ENCODE results near the gene POU1F1. TPM values are rescaled to one million over a fixed set of nuclear protein-coding genes. Genes with fewer than 3 reads are reported as not detected.
A peak's percentile ranks its signal among the peaks of the same experiment; 100 is the strongest.

Gene POU1F1
- total and polyA plus RNA-seq, 2 of the 8 experiments (the other 6 are each of a cell fraction or from before 2014, with no cell fraction given): not detected

- Histone ChIP-seq H3K4me3 (ENCODE audit: extremely low read depth in 1 of 4, insufficient read depth in 2 of 4, low read depth in 3 of 4, low read length in 4 of 4) (no peak overlapping the region), H3K79me2 (ENCODE audit: control insufficient read depth in 1 of 2, insufficient read depth in 2 of 2, low read length in 2 of 2) (no peaks in the 10 kb centered on the region), H4K5ac (ENCODE audit: insufficient read length, low read depth, low read length) (no peak overlapping the region), H3K23ac (ENCODE audit: insufficient read length) (no peak overlapping the region), H2BK15ac (ENCODE audit: low read length) (no peak overlapping the region), H3K4me1 (replicated peaks in 1 of 4; ENCODE audit: control insufficient read depth in 3 of 4, insufficient read depth in 4 of 4, low read length in 3 of 4) (no peaks in the 10 kb centered on the region), H3K23me2 (ENCODE audit: low read depth, low read length) (no peaks in the 10 kb centered on the region), H3K18ac (ENCODE audit: extremely low read depth, low read length) (no peak overlapping the region), H3K4me2 (ENCODE audit: insufficient read depth in 1 of 2, low read depth in 2 of 2, low read length in 2 of 2) (no peak overlapping the region), H2AFZ (ENCODE audit: low read length) (0 out of 2 replicates have a peak overlapping the region, but pooled peaks have one; percentile 55), H2BK120ac (replicated peaks; ENCODE audit: low read depth, low read length) (no peak overlapping the region), H3K9ac (replicated peaks in 1 of 4; ENCODE audit: extremely low read depth in 1 of 4, low read depth in 3 of 4, low read length in 3 of 4) (no peak overlapping the region), H3K27ac (ENCODE audit: low read depth, low read length) (no peak overlapping the region), H4K20me1 (replicated peaks in 1 of 2; ENCODE audit: control insufficient read depth in 1 of 2, insufficient read depth in 2 of 2, low read length in 2 of 2) (no peaks in the 10 kb centered on the region), H3K9me3 (ENCODE audit: insufficient read depth in 2 of 2, low read depth in 1 of 2, low read length in 1 of 2) (no peaks in the 10 kb centered on the region), H2BK12ac (ENCODE audit: low read depth, low read length) (no peak overlapping the region), H3K14ac (ENCODE audit: insufficient read length) (no peak overlapping the region), H4K8ac (ENCODE audit: extremely low read depth, insufficient read depth, low read length) (no peak overlapping the region), H2AK5ac (ENCODE audit: low read depth, low read length) (no peak overlapping the region), H4K91ac (replicated peaks; ENCODE audit: insufficient read length, low read length) (no peak overlapping the region), H3K79me1 (ENCODE audit: low read depth, low read length) (no peaks in the 10 kb centered on the region), H2BK5ac (ENCODE audit: low read depth, low read length) (no peak overlapping the region), H3K36me3 (ENCODE audit: control insufficient read depth in 2 of 4, insufficient read depth in 4 of 4, low read length in 3 of 4) (no peaks in the 10 kb centered on the region), H3K4ac (replicated peaks; ENCODE audit: insufficient read length, low read depth, low read length) (no peak overlapping the region), H3K27me3 (replicated peaks in 1 of 4; ENCODE audit: control insufficient read depth in 3 of 4, extremely low read depth in 1 of 4, insufficient read depth in 3 of 4, low read length in 3 of 4) (no peaks in the 10 kb centered on the region), H3K56ac (replicated peaks; ENCODE audit: insufficient read length, low read depth, low read length) (no peak overlapping the region), H2BK20ac (ENCODE audit: low read length) (no peak overlapping the region)
- WGBS, 2 experiments (ENCODE audit: extremely low coverage in 1 of 2, insufficient coverage in 1 of 2, insufficient read length in 1 of 2, insufficient replicate concordance in 2 of 2, low coverage in 1 of 2, low lambda C conversion rate in 2 of 2, missing lambda C conversion rate in 1 of 2): 92% methylated on average over 4 of the region's 4 CpGs; no CpG with 5 or more reads in 1 of the 2 experiments
- TF ChIP-seq CHD2 (IDR thresholded peaks at IDR 0.05; ENCODE audit: low read length): no peak
- no peak for TF ChIP-seq SIX5 (IDR thresholded peaks at IDR 0.05; ENCODE audit: low read depth, low read length)
- TF ChIP-seq POLR2AphosphoS5 (IDR thresholded peaks at IDR 0.05; ENCODE audit: low read depth, low read length): no peak
- TF ChIP-seq, protein P1, sequence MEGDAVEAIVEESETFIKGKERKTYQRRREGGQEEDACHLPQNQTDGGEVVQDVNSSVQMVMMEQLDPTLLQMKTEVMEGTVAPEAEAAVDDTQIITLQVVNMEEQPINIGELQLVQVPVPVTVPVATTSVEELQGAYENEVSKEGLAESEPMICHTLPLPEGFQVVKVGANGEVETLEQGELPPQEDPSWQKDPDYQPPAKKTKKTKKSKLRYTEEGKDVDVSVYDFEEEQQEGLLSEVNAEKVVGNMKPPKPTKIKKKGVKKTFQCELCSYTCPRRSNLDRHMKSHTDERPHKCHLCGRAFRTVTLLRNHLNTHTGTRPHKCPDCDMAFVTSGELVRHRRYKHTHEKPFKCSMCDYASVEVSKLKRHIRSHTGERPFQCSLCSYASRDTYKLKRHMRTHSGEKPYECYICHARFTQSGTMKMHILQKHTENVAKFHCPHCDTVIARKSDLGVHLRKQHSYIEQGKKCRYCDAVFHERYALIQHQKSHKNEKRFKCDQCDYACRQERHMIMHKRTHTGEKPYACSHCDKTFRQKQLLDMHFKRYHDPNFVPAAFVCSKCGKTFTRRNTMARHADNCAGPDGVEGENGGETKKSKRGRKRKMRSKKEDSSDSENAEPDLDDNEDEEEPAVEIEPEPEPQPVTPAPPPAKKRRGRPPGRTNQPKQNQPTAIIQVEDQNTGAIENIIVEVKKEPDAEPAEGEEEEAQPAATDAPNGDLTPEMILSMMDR (IDR thresholded peaks at IDR 0.05; ENCODE audit: control extremely low read depth in 1 of 3, insufficient read depth in 1 of 3, low read depth in 1 of 3, low read length in 3 of 3): no peak
- TF ChIP-seq POU5F1 (IDR thresholded peaks at IDR 0.05; ENCODE audit: low read depth, low read length): no peak
- POLR2A ChIA-PET (ENCODE audit: partially characterized antibody): no interaction called here
- FAIRE-seq (no peak), DNase-seq (ENCODE audit: low read depth in 1 of 2, low spot score in 2 of 2) (no peak)
- CTCF ChIA-PET (ENCODE audit: partially characterized antibody): interaction anchor here (0.6 to 2.7 kb wide), 3 partner anchors 11 to 1882 kb away, joined by 3 to 30 read pairs (median 3); no protein-coding TSS in a partner anchor
Observed at GRCh38 chr3:87270908-87271700, 5.3 kb downstream of the POU1F1 start.
